HepG2 (cell line): Measurements from ENCODE around the gene RBPJ. TPM values are rescaled to one million over a fixed set of nuclear protein-coding genes. Genes with fewer than 3 reads are reported as not detected.

ENCODE experiments used
- ELF1 ChIP-seq: sonication (generic); formaldehyde crosslinking; IDR thresholded peaks from 2 replicates; pipeline ENCODE4 v1.4.0; 2020; ENCODE audit warnings: missing genetic modification reagents
- FLYWCH1 ChIP-seq: sonication (generic); formaldehyde crosslinking; IDR thresholded peaks from 2 replicates; pipeline ENCODE4 v1.8.1; 2023; ENCODE audit warnings: mild to moderate bottlenecking, missing genetic modification reagents
- ISL2 ChIP-seq: sonication (generic); formaldehyde crosslinking; IDR thresholded peaks from 2 replicates; pipeline ENCODE4 v1.5.0; 2020; ENCODE audit warnings: missing genetic modification reagents
- MBD4 ChIP-seq: IDR thresholded peaks from 2 replicates; pipeline ENCODE4 v1.6.1; 2012; ENCODE audit warnings: low read length, inconsistent platforms, borderline replicate concordance
- PCBP2 ChIP-seq: fragments of 200-400 bp; formaldehyde crosslinking; optimal IDR thresholded peaks from 2 replicates; pipeline ENCODE3; 2018; ENCODE audit warnings: low read length, low read depth; ENCODE audit not compliant: poor library complexity, severe bottlenecking
- REPIN1 ChIP-seq: sonication (generic); formaldehyde crosslinking; IDR thresholded peaks from 2 replicates; pipeline ENCODE4 v1.8.0; 2022; ENCODE audit warnings: missing genetic modification reagents, low read depth, mild to moderate bottlenecking, borderline replicate concordance
- TBL1XR1 ChIP-seq: fragments of 150-350 bp; IDR thresholded peaks from 2 replicates; pipeline ENCODE4 v1.6.1; 2014; ENCODE audit warnings: borderline replicate concordance, low read length; ENCODE audit not compliant: partially characterized antibody
- ZFP62 ChIP-seq: sonication (generic); formaldehyde crosslinking; IDR thresholded peaks from 2 replicates; pipeline ENCODE4 v1.4.0; 2020; ENCODE audit warnings: missing genetic modification reagents
- ZNF34 ChIP-seq: sonication (generic); formaldehyde crosslinking; IDR thresholded peaks from 2 replicates; pipeline ENCODE4 v1.4.0; 2020; ENCODE audit warnings: mild to moderate bottlenecking, missing genetic modification reagents, borderline replicate concordance
- ZNF496 ChIP-seq: sonication (generic); formaldehyde crosslinking; IDR thresholded peaks from 2 replicates; pipeline ENCODE4 v1.8.1; 2023; ENCODE audit warnings: mild to moderate bottlenecking, moderate library complexity, missing genetic modification reagents; ENCODE audit not compliant: insufficient replicate concordance
- ZNF619 ChIP-seq: sonication (generic); formaldehyde crosslinking; IDR thresholded peaks from 2 replicates; pipeline ENCODE4 v1.4.0; 2020; ENCODE audit warnings: mild to moderate bottlenecking, missing genetic modification reagents
- ZNF670 ChIP-seq: sonication (generic); formaldehyde crosslinking; IDR thresholded peaks from 2 replicates; pipeline ENCODE4 v1.8.0; 2022; ENCODE audit warnings: mild to moderate bottlenecking, missing genetic modification reagents, borderline replicate concordance
- ZNF713 ChIP-seq: sonication (generic); formaldehyde crosslinking; IDR thresholded peaks from 2 replicates; pipeline ENCODE4 v1.4.0; 2020; ENCODE audit warnings: mild to moderate bottlenecking, missing genetic modification reagents
- ZNF761 ChIP-seq: sonication (generic); formaldehyde crosslinking; conservative IDR thresholded peaks from 2 replicates; pipeline ENCODE4 v1.4.0; 2020; ENCODE audit warnings: mild to moderate bottlenecking, missing genetic modification reagents
- ZNF790 ChIP-seq: sonication (generic); formaldehyde crosslinking; IDR thresholded peaks from 2 replicates; pipeline ENCODE4 v1.8.0; 2022; ENCODE audit warnings: missing genetic modification reagents, mild to moderate bottlenecking, borderline replicate concordance
- ZNF878 ChIP-seq: sonication (generic); formaldehyde crosslinking; IDR thresholded peaks from 2 replicates; pipeline ENCODE4 v1.8.1; 2023; ENCODE audit warnings: mild to moderate bottlenecking, missing genetic modification reagents, moderate library complexity
- polyA plus RNA-seq, 8 experiments: library from polyadenylated mRNA; depleted of rRNA in 3 of 8; stranded (reverse) in 7 of 8; unstranded in 1 of 8; fragments of >200 nt; fragmentation: Illumina TruSeq in 4 of 8; extraction: Trizol in 4 of 8; gene quantifications; 2 replicates each; pipeline versions ENCODE4 v1.2.1 to v1.2.3, GENCODE V29; 2011 to 2016; ENCODE audit warnings: low read depth in 4 of 8, missing spikeins in 1 of 8, mixed read lengths in 1 of 8; ENCODE audit not compliant: insufficient read depth in 1 of 8
- total RNA-seq, 5 experiments: library from RNA; depleted of rRNA; stranded (reverse); fragments of >200 nt; fragmentation: Illumina TruSeq; extraction: Trizol; gene quantifications; 2 replicates each; pipeline ENCODE4 v1.2.3, GENCODE V29; 2016; ENCODE audit warnings: low read depth in 1 of 5
- TF ChIP-seq, protein P1 (sequence below): sonication (generic); formaldehyde crosslinking; IDR thresholded peaks from 2 replicates; pipeline ENCODE4 v1.4.0; 2020; ENCODE audit warnings: mild to moderate bottlenecking, missing genetic modification reagents
- TF ChIP-seq, protein P2 (sequence below): sonication (generic); formaldehyde crosslinking; conservative IDR thresholded peaks from 2 replicates; pipeline ENCODE4 v1.4.0; 2020; ENCODE audit warnings: missing genetic modification reagents
- TF ChIP-seq, protein P3 (sequence below): sonication (generic); formaldehyde crosslinking; IDR thresholded peaks from 2 replicates; pipeline ENCODE4 v1.9.0; 2022; ENCODE audit warnings: low read depth, missing genetic modification reagents
- TF ChIP-seq, protein P4 (sequence below): sonication (generic); formaldehyde crosslinking; IDR thresholded peaks from 2 replicates; pipeline ENCODE4 v1.4.0; 2020; ENCODE audit warnings: missing genetic modification reagents

RBPJ gene
- total and polyA plus RNA-seq, 2 of the 13 experiments (the other 11 are each of a cell fraction or from before 2014, with no cell fraction given) = 25.9 to 33.2 TPM

DNA sequence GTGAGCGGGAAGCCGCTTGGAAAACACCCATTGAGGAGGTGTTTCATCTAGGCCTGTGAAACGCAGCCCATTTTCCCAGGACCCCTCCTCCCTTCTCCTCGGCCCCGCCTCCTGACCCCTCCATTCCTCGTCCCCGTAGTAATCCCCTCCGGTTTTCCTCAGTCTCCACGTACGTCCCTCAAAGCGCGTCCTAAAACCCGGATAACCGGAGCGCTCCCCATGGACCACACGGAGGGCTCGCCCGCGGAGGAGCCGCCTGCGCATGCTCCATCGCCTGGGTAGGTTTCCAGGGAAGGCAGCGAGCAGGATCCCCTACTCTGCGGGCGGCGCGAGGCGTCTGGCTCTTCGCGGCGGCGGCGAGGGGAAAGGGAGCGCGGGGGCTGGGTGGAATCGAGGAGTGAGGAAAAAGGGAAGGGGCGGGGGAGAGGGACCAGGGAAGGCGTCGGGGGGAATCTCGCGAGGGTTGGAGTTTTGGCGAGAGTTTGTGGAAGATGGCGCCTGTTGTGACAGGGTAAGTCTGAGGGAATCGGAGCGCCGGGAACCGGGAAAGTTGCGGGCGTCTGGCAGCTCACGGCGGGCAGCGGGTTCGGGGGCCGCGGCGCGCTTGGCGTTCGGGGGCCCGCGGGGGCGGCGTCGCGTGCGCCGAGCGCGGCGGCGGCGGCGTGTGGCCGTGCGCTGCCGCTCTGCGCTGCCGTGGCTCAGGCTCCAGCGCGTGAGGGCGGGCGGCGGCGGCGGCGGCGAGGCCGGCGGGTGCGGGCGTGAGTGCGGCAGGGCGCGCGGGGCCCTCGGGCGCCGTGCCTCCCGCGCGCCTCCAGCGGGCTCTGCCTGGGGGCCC is at the start of gene RBPJ (continued):
- no peak for TF ChIP-seq FLYWCH1 (CRISPR knock-in tag)
- TF ChIP-seq, protein P1, sequence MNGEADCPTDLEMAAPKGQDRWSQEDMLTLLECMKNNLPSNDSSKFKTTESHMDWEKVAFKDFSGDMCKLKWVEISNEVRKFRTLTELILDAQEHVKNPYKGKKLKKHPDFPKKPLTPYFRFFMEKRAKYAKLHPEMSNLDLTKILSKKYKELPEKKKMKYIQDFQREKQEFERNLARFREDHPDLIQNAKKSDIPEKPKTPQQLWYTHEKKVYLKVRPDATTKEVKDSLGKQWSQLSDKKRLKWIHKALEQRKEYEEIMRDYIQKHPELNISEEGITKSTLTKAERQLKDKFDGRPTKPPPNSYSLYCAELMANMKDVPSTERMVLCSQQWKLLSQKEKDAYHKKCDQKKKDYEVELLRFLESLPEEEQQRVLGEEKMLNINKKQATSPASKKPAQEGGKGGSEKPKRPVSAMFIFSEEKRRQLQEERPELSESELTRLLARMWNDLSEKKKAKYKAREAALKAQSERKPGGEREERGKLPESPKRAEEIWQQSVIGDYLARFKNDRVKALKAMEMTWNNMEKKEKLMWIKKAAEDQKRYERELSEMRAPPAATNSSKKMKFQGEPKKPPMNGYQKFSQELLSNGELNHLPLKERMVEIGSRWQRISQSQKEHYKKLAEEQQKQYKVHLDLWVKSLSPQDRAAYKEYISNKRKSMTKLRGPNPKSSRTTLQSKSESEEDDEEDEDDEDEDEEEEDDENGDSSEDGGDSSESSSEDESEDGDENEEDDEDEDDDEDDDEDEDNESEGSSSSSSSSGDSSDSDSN (CRISPR knock-in tag) = peak; percentile 42
- peak; percentile 58 for TF ChIP-seq ELF1
- no peak for TF ChIP-seq ZFP62 (CRISPR knock-in tag)
- 0 out of 2 replicates have a peak, but pooled peaks have one; percentile 60 for TF ChIP-seq ZNF713
- TF ChIP-seq ZNF619 = peak; percentile 86; the same call in 1 of the 2 replicates
- no peak for TF ChIP-seq MBD4
- no peak; the same call in 1 of the 2 replicates for TF ChIP-seq ZNF878 (CRISPR knock-in tag)
- TF ChIP-seq, protein P2, sequence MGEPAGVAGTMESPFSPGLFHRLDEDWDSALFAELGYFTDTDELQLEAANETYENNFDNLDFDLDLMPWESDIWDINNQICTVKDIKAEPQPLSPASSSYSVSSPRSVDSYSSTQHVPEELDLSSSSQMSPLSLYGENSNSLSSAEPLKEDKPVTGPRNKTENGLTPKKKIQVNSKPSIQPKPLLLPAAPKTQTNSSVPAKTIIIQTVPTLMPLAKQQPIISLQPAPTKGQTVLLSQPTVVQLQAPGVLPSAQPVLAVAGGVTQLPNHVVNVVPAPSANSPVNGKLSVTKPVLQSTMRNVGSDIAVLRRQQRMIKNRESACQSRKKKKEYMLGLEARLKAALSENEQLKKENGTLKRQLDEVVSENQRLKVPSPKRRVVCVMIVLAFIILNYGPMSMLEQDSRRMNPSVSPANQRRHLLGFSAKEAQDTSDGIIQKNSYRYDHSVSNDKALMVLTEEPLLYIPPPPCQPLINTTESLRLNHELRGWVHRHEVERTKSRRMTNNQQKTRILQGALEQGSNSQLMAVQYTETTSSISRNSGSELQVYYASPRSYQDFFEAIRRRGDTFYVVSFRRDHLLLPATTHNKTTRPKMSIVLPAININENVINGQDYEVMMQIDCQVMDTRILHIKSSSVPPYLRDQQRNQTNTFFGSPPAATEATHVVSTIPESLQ (CRISPR knock-in tag) = no peak
- TF ChIP-seq, protein P3, sequence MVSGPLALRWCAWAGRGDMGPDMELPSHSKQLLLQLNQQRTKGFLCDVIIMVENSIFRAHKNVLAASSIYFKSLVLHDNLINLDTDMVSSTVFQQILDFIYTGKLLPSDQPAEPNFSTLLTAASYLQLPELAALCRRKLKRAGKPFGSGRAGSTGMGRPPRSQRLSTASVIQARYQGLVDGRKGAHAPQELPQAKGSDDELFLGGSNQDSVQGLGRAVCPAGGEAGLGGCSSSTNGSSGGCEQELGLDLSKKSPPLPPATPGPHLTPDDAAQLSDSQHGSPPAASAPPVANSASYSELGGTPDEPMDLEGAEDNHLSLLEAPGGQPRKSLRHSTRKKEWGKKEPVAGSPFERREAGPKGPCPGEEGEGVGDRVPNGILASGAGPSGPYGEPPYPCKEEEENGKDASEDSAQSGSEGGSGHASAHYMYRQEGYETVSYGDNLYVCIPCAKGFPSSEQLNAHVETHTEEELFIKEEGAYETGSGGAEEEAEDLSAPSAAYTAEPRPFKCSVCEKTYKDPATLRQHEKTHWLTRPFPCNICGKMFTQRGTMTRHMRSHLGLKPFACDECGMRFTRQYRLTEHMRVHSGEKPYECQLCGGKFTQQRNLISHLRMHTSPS (CRISPR knock-in tag) = no peak
- TF ChIP-seq TBL1XR1 = peak; percentile 59
- no peak for TF ChIP-seq ZNF790 (CRISPR knock-in tag)
- peak; percentile 50 for TF ChIP-seq PCBP2
- TF ChIP-seq REPIN1 (CRISPR knock-in tag) = peak; percentile 63; the same call in 1 of the 2 replicates
- TF ChIP-seq ZNF670 (CRISPR knock-in tag) = 0 out of 2 replicates have a peak, but pooled peaks have one; percentile 20
- TF ChIP-seq ZNF761 (CRISPR knock-in tag) = no peak
- no peak for TF ChIP-seq ZNF496
- TF ChIP-seq, protein P4, sequence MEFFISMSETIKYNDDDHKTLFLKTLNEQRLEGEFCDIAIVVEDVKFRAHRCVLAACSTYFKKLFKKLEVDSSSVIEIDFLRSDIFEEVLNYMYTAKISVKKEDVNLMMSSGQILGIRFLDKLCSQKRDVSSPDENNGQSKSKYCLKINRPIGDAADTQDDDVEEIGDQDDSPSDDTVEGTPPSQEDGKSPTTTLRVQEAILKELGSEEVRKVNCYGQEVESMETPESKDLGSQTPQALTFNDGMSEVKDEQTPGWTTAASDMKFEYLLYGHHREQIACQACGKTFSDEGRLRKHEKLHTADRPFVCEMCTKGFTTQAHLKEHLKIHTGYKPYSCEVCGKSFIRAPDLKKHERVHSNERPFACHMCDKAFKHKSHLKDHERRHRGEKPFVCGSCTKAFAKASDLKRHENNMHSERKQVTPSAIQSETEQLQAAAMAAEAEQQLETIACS (CRISPR knock-in tag) = 0 out of 2 replicates have a peak, but pooled peaks have one; percentile 19
- TF ChIP-seq ISL2 = no peak; the same call in 1 of the 2 replicates
- no peak for TF ChIP-seq ZNF34 (CRISPR knock-in tag)
